Large intestine (tissue), 12 donors: Measurements from ENCODE around the gene RFNG. TPM values are rescaled to one million over a fixed set of nuclear protein-coding genes. Genes with fewer than 3 reads are reported as not detected.

Source experiments
- DNase-seq, 2 donors: peaks; one replicate each; pipeline versions ENCODE4 v3.0.0 to v3.0.0-alpha.2; 2013
- H3K27ac ChIP-seq: one replicate; pipeline ENCODE4 v1.5.1; 2013; ENCODE audit warnings: low read length
- H3K27me3 ChIP-seq: 2 replicates; pipeline ENCODE4 v1.6.1; 2013; ENCODE audit warnings: low read length; ENCODE audit not compliant: control insufficient read depth, insufficient read depth
- H3K36me3 ChIP-seq: 2 replicates; pipeline ENCODE4 v1.6.1; 2013; ENCODE audit warnings: low read length; ENCODE audit not compliant: control insufficient read depth, insufficient read depth
- H3K4me1 ChIP-seq: one replicate; pipeline ENCODE4 v1.6.1; 2013; ENCODE audit warnings: low read length; ENCODE audit not compliant: control insufficient read depth, insufficient read depth
- H3K4me3 ChIP-seq: one replicate; pipeline ENCODE4 v1.5.1; 2013; ENCODE audit warnings: low read length
- H3K9me3 ChIP-seq: one replicate; pipeline ENCODE4 v1.6.1; 2013; ENCODE audit warnings: mild to moderate bottlenecking, low read depth, low read length, moderate library complexity; ENCODE audit not compliant: control insufficient read depth
- WGBS: methylation state at CpG from one replicate; pipeline ENCODE4 v1.1.5; 2013; ENCODE audit warnings: low lambda C conversion rate; ENCODE audit not compliant: insufficient coverage; 5-methylcytosine and 5-hydroxymethylcytosine counted together
- long read RNA-seq, 11 donors: transcript quantifications; one replicate each; lab custom pipeline, GENCODE V29; 2026
- polyA plus RNA-seq: library from polyadenylated mRNA; unstranded; fragments of 120-200 nt; gene quantifications from one replicate; pipeline ENCODE4 v1.2.1, GENCODE V29; 2013

RFNG gene, protein sequence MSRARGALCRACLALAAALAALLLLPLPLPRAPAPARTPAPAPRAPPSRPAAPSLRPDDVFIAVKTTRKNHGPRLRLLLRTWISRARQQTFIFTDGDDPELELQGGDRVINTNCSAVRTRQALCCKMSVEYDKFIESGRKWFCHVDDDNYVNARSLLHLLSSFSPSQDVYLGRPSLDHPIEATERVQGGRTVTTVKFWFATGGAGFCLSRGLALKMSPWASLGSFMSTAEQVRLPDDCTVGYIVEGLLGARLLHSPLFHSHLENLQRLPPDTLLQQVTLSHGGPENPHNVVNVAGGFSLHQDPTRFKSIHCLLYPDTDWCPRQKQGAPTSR
- polyA plus RNA-seq, result 42.1 TPM
- long read RNA-seq, donor 1, transcript RFNG-201 (8 exons, 1,828 nt), result major isoform, 7 of 14 reads
- long read RNA-seq, donor 1, partial matches to known transcripts, result 0 of 14 reads
- long read RNA-seq, donor 1, other reads (novel, unspliced or antisense), result 0 of 14 reads
- long read RNA-seq, donor 2, transcript RFNG-209 (1 exons, 2,886 nt), result major isoform, 9 of 136 reads
- long read RNA-seq, donor 2, partial matches to known transcripts, result 97 of 136 reads
- long read RNA-seq, donor 2, other reads (novel, unspliced or antisense), result 22 of 136 reads
- long read RNA-seq, donor 3, result 0 reads
- long read RNA-seq, donor 4, partial matches to known transcripts, result 0 of 1 reads
- long read RNA-seq, donor 4, other reads (novel, unspliced or antisense), result 0 of 1 reads
- long read RNA-seq, donor 5, transcript RFNG-209 (1 exons, 2,886 nt), result major isoform, 9 of 15 reads
- long read RNA-seq, donor 5, partial matches to known transcripts, result 0 of 15 reads
- long read RNA-seq, donor 5, other reads (novel, unspliced or antisense), result 0 of 15 reads
- long read RNA-seq, donor 6, transcript RFNG-209 (1 exons, 2,886 nt), result major isoform, 13 of 28 reads
- long read RNA-seq, donor 6, transcript RFNG-201 (8 exons, 1,828 nt), result major isoform, 13 of 28 reads
- long read RNA-seq, donor 6, partial matches to known transcripts, result 0 of 28 reads
- long read RNA-seq, donor 6, other reads (novel, unspliced or antisense), result 0 of 28 reads
- long read RNA-seq, donor 7, transcript RFNG-209 (1 exons, 2,886 nt), result major isoform, 7 of 61 reads
- long read RNA-seq, donor 7, partial matches to known transcripts, result 38 of 61 reads
- long read RNA-seq, donor 7, other reads (novel, unspliced or antisense), result 8 of 61 reads
- long read RNA-seq, donor 8, transcript RFNG-209 (1 exons, 2,886 nt), result major isoform, 17 of 29 reads
- long read RNA-seq, donor 8, transcript RFNG-201 (8 exons, 1,828 nt), result minor isoform, 10 of 29 reads
- long read RNA-seq, donor 8, partial matches to known transcripts, result 0 of 29 reads
- long read RNA-seq, donor 8, other reads (novel, unspliced or antisense), result 0 of 29 reads
- long read RNA-seq, donor 9, transcript RFNG-201 (8 exons, 1,828 nt), result minor isoform, 5 of 117 reads
- long read RNA-seq, donor 9, transcript RFNG-209 (1 exons, 2,886 nt), result major isoform, 6 of 117 reads
- long read RNA-seq, donor 9, partial matches to known transcripts, result 80 of 117 reads
- long read RNA-seq, donor 9, other reads (novel, unspliced or antisense), result 25 of 117 reads
- long read RNA-seq, donor 10, transcript RFNG-201 (8 exons, 1,828 nt), result major isoform, 12 of 28 reads
- long read RNA-seq, donor 10, transcript RFNG-209 (1 exons, 2,886 nt), result minor isoform, 9 of 28 reads
- long read RNA-seq, donor 10, partial matches to known transcripts, result 0 of 28 reads
- long read RNA-seq, donor 10, other reads (novel, unspliced or antisense), result 0 of 28 reads
- long read RNA-seq, donor 11, transcript RFNG-209 (1 exons, 2,886 nt), result major isoform, 6 of 13 reads
- long read RNA-seq, donor 11, transcript RFNG-201 (8 exons, 1,828 nt), result minor isoform, 5 of 13 reads
- long read RNA-seq, donor 11, partial matches to known transcripts, result 0 of 13 reads
- long read RNA-seq, donor 11, other reads (novel, unspliced or antisense), result 0 of 13 reads

DNA sequence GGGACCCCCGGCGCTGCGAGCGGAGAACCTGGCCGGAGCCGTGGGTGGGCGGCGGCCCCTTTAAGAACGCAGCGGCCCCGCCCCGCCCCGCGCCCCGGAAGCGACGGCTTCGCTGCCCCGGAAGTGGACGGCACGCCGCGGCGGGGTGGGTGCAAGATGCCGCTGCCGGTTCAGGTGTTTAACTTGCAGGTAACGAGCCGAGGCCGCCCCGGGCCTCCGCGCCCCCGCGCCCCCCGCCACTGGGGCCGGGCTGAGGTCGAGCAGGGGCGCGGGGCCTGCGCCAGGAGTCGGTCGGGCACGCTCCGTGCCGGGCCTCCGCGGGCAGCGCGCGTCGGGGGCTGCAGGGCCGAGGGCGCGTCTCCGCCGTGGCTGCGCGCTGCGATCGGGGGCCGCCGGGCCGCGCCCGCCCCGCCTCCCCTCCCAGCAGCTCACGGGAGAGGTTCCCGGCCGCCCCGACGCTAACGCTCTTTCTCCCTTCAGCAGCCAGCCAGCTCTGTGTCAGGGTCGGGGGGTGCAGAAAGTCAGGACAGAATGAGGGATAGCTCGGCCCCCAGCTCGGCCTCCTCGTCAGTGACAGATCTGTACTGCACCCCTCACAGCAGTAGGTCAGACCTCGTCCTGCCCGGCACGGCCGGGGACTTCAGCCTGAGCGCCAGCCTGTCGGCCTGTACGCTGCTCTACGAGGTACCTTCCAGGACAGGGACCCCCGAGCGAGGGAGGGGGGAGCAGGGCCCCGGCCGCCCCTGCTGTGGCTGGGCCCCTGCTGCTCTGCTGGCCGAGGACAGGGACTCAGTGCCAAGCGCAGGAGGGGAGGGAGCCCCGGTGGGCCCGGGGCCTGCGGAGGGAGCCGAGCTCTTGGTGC is at the start of gene RFNG, which contains the start of gene GPS1:
RFNG (minus strand) TSS at position 36 of the 862 bp plus-strand sequence. CDS start 45 bp downstream, outside the sequence.
GPS1 (plus strand) TSS at position 123 of the 862 bp plus-strand sequence; CDS start at position 157, 34 bp downstream.
- H3K4me3 ChIP-seq, result peak within 1 kb of the TSS; percentile 73
- no peak within 1 kb of the TSS for H3K27ac ChIP-seq
- no CpG with 5 or more reads among the region's 94 CpGs for WGBS
- no peaks in the 10 kb centered on the region for H3K27me3 ChIP-seq
- peaks cover 18% of the 10 kb centered on the region for H3K4me1 ChIP-seq
- H3K9me3 ChIP-seq, result no peaks in the 10 kb centered on the region
- peaks cover 72% of the 10 kb centered on the region for H3K36me3 ChIP-seq
- peak; percentile 56 to 79 for DNase-seq

DNA sequence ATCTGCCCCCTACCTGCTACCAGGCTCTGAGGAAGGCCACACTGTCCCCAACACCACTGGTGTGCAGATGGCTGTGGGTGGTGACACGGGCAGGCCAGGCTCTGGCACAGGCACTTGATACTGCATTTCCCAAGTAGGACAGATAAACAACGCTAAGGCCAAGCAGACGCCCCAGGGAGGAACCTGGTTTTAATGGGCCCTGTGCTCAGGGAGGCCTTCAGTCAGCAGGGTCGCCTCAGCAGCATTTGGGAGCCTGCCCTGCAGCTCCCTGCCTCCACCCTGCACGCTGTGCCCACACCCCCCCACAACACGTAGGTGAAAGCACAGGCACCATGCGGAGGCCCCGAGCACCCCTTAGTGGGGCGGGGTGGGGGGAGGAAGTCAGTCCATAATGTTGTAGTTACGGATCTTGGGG is 49.7 kb upstream of the RFNG start:
- H3K4me3 ChIP-seq, result no peak overlapping the region
- DNase-seq, result no peak
- peaks cover 52% of the 10 kb centered on the region for H3K4me1 ChIP-seq
- no CpG with 5 or more reads among the region's 10 CpGs for WGBS
- peaks cover 4% of the 10 kb centered on the region for H3K9me3 ChIP-seq
- peaks cover 4% of the 10 kb centered on the region for H3K36me3 ChIP-seq
- no peak overlapping the region for H3K27ac ChIP-seq
- H3K27me3 ChIP-seq, result no peaks in the 10 kb centered on the region

DNA sequence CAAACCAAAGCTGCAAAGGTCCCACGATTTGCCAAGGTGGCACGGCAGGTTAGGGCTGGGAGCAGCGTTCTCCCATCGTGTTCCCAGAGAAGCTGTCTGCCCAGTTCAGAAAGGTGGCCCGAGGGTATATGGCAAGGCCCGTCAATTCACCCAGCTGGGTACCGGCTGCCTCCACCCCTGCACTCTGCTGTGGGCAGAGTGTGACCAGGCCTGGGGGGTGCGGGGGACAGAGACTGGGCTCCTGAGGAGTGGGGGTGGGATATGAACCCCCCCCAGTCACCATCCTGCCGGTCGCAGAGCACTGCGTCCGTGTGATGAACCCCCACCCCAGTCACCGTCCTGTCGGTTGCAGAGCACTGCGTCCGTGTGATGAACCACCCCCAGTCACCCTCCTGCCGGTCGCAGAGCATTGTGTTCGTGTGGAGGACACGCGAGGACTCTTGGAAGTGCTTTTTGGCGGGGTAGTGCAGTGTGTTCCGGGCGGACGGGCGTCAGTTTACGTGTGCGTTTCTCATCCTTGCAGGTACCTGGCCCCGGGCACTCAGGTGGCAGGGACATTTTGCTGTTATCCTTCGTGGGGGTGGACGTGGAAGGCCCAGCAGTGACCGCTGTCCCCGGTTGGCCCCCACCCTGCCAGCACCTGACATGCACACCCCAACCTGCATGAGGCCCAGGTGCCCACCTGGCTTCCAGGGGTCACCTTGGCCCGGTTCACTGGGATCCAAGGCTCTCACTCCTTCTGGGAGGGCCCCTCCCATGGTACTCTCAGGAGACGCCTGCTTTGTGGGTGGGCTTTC is 49.1 kb upstream of the RFNG start:
- no peak for DNase-seq
- H3K4me3 ChIP-seq, result no peak overlapping the region
- H3K4me1 ChIP-seq, result peaks cover 48% of the 10 kb centered on the region
- H3K9me3 ChIP-seq, result peaks cover 4% of the 10 kb centered on the region
- peaks cover 8% of the 10 kb centered on the region for H3K36me3 ChIP-seq
- no CpG with 5 or more reads among the region's 35 CpGs for WGBS
- H3K27ac ChIP-seq, result no peak overlapping the region
- H3K27me3 ChIP-seq, result no peaks in the 10 kb centered on the region

DNA sequence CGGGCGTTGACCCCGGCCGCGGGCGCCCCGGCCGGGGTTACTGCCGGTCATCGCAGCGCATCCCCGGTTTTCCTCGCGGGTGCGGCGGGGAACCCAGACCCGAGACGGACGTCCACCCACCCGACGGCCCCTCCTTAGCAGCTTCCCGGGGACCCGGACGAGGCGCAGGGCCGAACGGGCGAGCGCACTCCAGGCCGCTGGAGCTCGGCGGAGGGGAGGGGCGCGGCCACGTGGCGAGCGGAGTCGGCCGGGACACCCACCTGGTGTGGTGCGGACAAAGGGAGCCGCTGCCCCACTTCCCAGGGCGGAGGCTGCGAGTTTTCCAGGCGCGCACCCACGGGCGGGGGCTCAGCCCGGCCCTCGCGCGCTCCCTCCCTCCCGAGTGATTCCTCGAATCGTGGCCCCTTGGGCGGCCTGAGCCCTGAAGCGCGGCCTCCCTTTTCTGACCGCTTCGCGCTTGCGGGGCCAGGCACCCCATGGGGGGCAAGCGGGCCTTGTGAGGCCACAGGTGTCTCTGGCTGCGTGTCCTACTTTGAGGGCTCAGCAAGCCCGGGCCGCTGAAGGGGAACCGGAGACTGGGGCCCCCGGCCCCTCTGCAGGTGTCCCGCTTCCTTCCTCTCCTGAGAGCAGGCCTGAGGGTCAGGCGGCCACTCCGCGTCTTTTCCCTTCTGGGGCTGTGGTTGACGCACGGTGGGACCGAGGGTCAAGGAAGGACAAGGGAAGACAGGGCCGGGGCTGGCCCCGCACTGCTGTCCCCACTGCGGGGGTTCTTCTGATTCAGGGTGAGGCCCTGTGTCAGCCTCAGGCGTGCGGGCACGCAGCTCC is 47.5 kb upstream of the RFNG start:
- H3K27ac ChIP-seq, result peak overlapping the region; percentile 47
- H3K4me1 ChIP-seq, result peaks cover 42% of the 10 kb centered on the region
- H3K27me3 ChIP-seq, result no peaks in the 10 kb centered on the region
- peaks cover 18% of the 10 kb centered on the region for H3K36me3 ChIP-seq
- DNase-seq, result peak in 1 of 2 donors; percentile 48
- WGBS, result no CpG with 5 or more reads among the region's 80 CpGs
- H3K9me3 ChIP-seq, result peaks cover 4% of the 10 kb centered on the region
- H3K4me3 ChIP-seq, result peak overlapping the region; percentile 53

DNA sequence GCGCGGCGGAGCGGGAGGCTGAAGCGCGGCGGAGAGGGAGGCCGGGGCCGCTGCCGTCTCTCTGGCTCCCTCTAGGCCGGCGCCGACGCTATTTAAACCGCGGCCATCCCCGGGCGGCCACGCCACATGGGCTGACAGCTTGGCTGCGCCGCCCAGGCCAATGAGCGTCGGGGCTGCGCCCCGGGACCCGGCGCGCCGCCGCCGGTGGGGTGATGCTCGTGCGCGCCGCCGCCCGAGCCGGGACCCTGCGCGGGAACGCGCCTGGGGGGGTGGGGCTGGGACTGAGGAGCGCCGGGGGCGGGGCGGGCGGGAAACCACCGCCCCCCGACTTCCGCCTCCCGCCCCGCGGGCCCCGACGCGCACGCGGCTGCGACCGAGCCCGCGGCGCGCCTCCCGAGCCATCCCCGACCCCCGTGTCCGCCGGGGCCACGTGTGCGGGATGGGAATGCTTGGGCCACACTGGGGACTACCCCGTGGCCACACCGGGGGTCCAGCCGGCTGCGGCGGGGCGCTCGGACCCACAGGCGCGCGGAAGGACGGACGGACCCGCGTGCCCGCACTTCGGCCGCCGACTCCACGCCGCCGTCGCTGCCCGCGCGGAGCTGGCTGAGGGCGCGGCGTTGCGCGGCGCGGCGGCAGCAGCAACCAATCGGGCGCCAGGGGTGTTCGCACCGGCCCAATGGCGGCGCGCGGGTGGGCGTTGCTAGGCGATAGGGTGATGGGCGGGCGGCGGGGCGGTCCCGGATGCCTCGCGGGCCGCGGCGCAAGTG is 46.7 kb upstream of the RFNG start, which contains the start of gene FASN:
FASN (minus strand) TSS at position 68 of the 770 bp plus-strand sequence. CDS start 1,791 bp downstream, outside the sequence.
- Histone ChIP-seq H3K27ac (peak within 1 kb of the TSS; percentile 75), H3K27me3 (no peaks in the 10 kb centered on the region), H3K36me3 (peaks cover 26% of the 10 kb centered on the region), H3K9me3 (peaks cover 4% of the 10 kb centered on the region), H3K4me1 (peaks cover 34% of the 10 kb centered on the region), H3K4me3 (peak within 1 kb of the TSS; percentile 59)
- DNase-seq, result peak; percentile 94 to 97
- no CpG with 5 or more reads among the region's 124 CpGs for WGBS

DNA sequence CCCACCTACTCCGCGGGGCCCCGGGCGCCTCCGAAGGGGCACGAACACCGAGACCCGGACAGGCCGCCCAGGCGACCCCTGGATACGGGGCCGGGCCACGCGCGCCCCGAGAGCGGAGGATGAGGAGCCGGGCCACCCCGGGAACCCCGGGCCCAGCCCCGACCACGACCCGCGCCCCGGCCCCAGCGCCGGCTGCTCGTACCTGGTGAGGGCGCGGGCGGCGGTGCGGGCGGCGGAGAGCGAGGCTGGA is 46.2 kb upstream of the RFNG start:
- peaks cover 34% of the 10 kb centered on the region for H3K4me1 ChIP-seq

DNA sequence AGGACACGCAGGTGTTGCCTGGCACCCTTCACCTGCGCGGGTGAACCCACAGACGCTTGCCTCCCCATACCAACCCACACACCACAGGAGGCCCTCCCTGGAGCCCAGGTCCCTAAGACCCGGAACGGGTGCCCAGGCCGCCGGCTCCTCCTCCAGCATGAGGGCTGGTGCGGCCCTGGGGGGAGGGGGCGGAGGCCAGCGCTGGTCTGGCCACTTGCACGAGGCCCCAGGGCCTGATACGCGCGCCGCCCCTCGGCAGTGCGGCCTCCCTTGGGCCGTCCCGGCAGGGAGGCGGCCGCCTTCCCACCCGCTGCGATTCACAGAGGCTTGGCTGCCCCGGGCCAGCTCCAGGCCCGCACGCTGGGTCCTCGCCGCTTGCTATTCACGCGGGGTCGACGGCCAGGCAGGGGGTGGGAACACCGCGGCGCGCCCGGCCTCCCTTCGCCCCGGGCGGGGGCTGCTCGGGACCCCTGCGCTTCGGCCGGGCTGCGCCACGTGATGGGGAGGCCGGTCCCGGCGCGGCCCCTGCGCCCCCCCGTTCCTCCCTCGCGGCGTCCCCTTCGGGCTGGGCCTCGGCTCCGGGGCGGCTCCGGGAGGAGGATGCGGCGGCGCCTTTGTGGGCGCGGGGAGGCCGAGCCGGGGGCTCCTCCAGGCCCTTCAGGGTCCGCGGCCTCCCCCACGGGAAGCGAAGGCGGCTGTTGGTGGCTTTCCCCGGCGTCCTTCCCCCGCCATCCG is 45.7 kb upstream of the RFNG start:
- Histone ChIP-seq H3K4me3 (peak overlapping the region; percentile 59), H3K9me3 (peaks cover 4% of the 10 kb centered on the region), H3K27me3 (no peaks in the 10 kb centered on the region), H3K27ac (peak overlapping the region; percentile 65), H3K36me3 (peaks cover 34% of the 10 kb centered on the region), H3K4me1 (peaks cover 34% of the 10 kb centered on the region)
- DNase-seq, result peak in 1 of 2 donors; percentile 60
- no CpG with 5 or more reads among the region's 77 CpGs for whole genome bisulfite sequencing

More for the DNA sequence above, 46.2 kb upstream of the RFNG start:
- peak overlapping the region; percentile 65 for H3K27ac ChIP-seq
- H3K36me3 ChIP-seq, result peaks cover 31% of the 10 kb centered on the region
- H3K4me3 ChIP-seq, result peak overlapping the region; percentile 59
- no peaks in the 10 kb centered on the region for H3K27me3 ChIP-seq
- WGBS, result no CpG with 5 or more reads among the region's 36 CpGs
- DNase-seq, result no peak
- H3K9me3 ChIP-seq, result peaks cover 4% of the 10 kb centered on the region
